Measurements from ENCODE around the gene MYCL. TPM values are rescaled to one million over a fixed set of nuclear protein-coding genes. Genes with fewer than 3 reads are reported as not detected.

MYCL gene
- total RNA-seq (2022) = 0.59 and 0.78 TPM in 2 replicates
- Bru-seq, nascent RNA = percentile 19 among the genes with signal in this experiment
- percentile 13 among the genes with signal in this experiment for BruChase-seq, experiment 1, labeled RNA remaining after a 6-hour chase
- percentile 14 among the genes with signal in this experiment for BruChase-seq, experiment 2, labeled RNA remaining after a 2-hour chase
- long read RNA-seq, partial matches to known transcripts = 0 of 1 reads
- long read RNA-seq, other reads (novel, unspliced or antisense) = 0 of 1 reads

GRCh38 chr1:39901714-39902459 lies at the start of gene MYCL:
MYCL (minus strand) TSS chr1:39901917; CDS start chr1:39901434, 483 bp downstream.
- Mint-ChIP-seq H3K4me3 (ENCODE audit: low read depth, unreplicated experiment) (peak within 1 kb of the TSS; percentile 86), H3K27me3 (ENCODE audit: unreplicated experiment) (peaks cover 56% of the 10 kb centered on the region), H3K9me3 (ENCODE audit: low read depth, unreplicated experiment) (no peaks in the 10 kb centered on the region), H3K27ac (ENCODE audit: unreplicated experiment) (no peak within 1 kb of the TSS), H3K36me3 (ENCODE audit: insufficient read depth, unreplicated experiment) (peaks cover 14% of the 10 kb centered on the region), H3K4me1 (ENCODE audit: low read depth, unreplicated experiment) (peaks cover 12% of the 10 kb centered on the region)
- BruUV-seq (replicated peaks) = no TSS peak
- peak; percentile 94 for DNase-seq
- intact Hi-C loops (cut with micrococcal nuclease; ENCODE audit: unreplicated experiment) = loop anchor here (2.0 to 5.0 kb wide), 2 partner anchors 55 to 85 kb away; no protein-coding TSS in a partner anchor
- CTCF ChIA-PET = interaction anchor here (0.6 to 2.6 kb wide), 19 partner anchors 8 to 472 kb away, joined by 3 to 26 read pairs (median 4); no protein-coding TSS in a partner anchor
- TF ChIP-seq CTCF (IDR thresholded peaks at IDR 0.05; ENCODE audit: unreplicated experiment) = peak; percentile 69

- Mint-ChIP-seq H3K27me3 (ENCODE audit: unreplicated experiment) (peaks cover 14% of the 10 kb centered on the region), H3K4me3 (ENCODE audit: low read depth, unreplicated experiment) (no peak overlapping the region), H3K4me1 (ENCODE audit: low read depth, unreplicated experiment) (peaks cover 9% of the 10 kb centered on the region), H3K9me3 (ENCODE audit: low read depth, unreplicated experiment) (peaks cover 4% of the 10 kb centered on the region), H3K27ac (ENCODE audit: unreplicated experiment) (no peak overlapping the region), H3K36me3 (ENCODE audit: insufficient read depth, unreplicated experiment) (peaks cover 8% of the 10 kb centered on the region)
- CTCF ChIA-PET = no interaction called here
- DNase-seq = no peak
- intact Hi-C loops (cut with micrococcal nuclease; ENCODE audit: unreplicated experiment) = no loop called here
- TF ChIP-seq CTCF (IDR thresholded peaks at IDR 0.05; ENCODE audit: unreplicated experiment) = no peak
- BruUV-seq (replicated peaks) = no TSS peak
Observed at GRCh38 chr1:39949891-39950290, 48.2 kb upstream of the MYCL start.

GRCh38 chr1:39947260-39947659 lies 45.5 kb upstream of the MYCL start:
- peaks cover 4% of the 10 kb centered on the region for H3K9me3 Mint-ChIP-seq (ENCODE audit: low read depth, unreplicated experiment)
- H3K4me1 Mint-ChIP-seq (ENCODE audit: low read depth, unreplicated experiment) = peaks cover 3% of the 10 kb centered on the region
- BruUV-seq (replicated peaks) = no TSS peak
- H3K4me3 Mint-ChIP-seq (ENCODE audit: low read depth, unreplicated experiment) = no peak overlapping the region
- CTCF ChIA-PET = no interaction called here
- H3K27ac Mint-ChIP-seq (ENCODE audit: unreplicated experiment) = no peak overlapping the region
- H3K27me3 Mint-ChIP-seq (ENCODE audit: unreplicated experiment) = peaks cover 27% of the 10 kb centered on the region
- TF ChIP-seq CTCF (IDR thresholded peaks at IDR 0.05; ENCODE audit: unreplicated experiment) = no peak
- H3K36me3 Mint-ChIP-seq (ENCODE audit: insufficient read depth, unreplicated experiment) = no peaks in the 10 kb centered on the region
- DNase-seq = no peak
- intact Hi-C loops (cut with micrococcal nuclease; ENCODE audit: unreplicated experiment) = no loop called here

DNA sequence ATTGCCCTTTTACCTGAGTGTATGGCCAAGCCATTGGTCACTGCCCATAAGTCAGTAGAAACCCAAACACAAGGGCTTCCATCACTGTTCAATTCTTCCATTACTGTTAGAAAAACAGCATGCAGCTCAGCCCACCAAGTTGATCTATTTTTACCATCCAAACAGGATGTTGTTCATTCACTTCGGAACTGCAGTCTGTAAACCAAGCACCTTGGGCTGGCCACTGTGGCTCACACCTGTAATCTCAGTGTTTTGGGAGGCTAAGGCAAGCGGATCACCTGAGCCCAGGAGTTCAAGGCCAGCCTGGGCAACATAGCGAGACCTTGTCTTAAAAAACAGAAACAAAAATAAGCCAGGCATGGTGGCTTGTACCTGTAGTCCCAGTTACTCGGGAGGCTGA lies 44.5 kb upstream of the MYCL start:
- Mint-ChIP-seq H3K4me3 (ENCODE audit: low read depth, unreplicated experiment) (no peak overlapping the region), H3K36me3 (ENCODE audit: insufficient read depth, unreplicated experiment) (no peaks in the 10 kb centered on the region), H3K27me3 (ENCODE audit: unreplicated experiment) (peaks cover 37% of the 10 kb centered on the region), H3K9me3 (ENCODE audit: low read depth, unreplicated experiment) (peaks cover 4% of the 10 kb centered on the region), H3K4me1 (ENCODE audit: low read depth, unreplicated experiment) (no peaks in the 10 kb centered on the region), H3K27ac (ENCODE audit: unreplicated experiment) (no peak overlapping the region)
- TF ChIP-seq CTCF (IDR thresholded peaks at IDR 0.05; ENCODE audit: unreplicated experiment) = no peak
- no TSS peak for BruUV-seq (replicated peaks)
- no peak for DNase-seq
- CTCF ChIA-PET = interaction anchor here (0.6 kb wide), 1 partner anchor 16 kb away, joined by 3 read pairs; no protein-coding TSS in a partner anchor
- intact Hi-C loops (cut with micrococcal nuclease; ENCODE audit: unreplicated experiment) = no loop called here

Measured in Calu3 (cell line).